Measurements from ENCODE around the gene SMIM33.
"Not testable (repeated sequence)": the region's sequence is repeated elsewhere in the genome, so short reads cannot be mapped to it uniquely, and the experiment has no call there.

Gene SMIM33

DNA sequence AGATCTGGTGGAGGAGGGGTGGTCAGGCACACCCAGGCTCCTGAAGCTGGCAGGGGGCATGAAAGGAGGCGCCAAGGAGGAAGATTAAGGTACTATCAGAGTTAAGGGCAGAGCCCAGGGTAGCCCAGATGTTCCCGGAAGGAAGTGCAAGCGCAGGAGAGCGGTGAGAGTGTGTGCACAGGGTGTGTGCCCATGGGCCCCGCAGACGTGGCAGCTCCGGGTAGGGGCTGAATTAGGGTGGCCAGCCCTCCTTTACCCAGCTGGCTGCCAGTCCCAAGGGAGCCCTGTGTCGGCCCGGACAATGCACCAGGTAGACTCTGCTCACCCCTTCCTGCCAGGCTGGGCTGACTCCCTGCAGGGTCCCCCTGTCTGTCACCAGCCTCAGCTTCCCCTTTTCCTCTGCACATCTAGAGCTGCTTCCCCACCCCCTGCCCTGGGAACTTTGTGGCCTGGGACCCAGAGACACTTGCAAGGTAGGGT is at the start of gene SMIM33:
SMIM33 (plus strand) TSS at position 184 of the 480 bp plus-strand sequence; CDS start at position 302, 118 bp downstream.
- DNase-seq, result no peak

DNA sequence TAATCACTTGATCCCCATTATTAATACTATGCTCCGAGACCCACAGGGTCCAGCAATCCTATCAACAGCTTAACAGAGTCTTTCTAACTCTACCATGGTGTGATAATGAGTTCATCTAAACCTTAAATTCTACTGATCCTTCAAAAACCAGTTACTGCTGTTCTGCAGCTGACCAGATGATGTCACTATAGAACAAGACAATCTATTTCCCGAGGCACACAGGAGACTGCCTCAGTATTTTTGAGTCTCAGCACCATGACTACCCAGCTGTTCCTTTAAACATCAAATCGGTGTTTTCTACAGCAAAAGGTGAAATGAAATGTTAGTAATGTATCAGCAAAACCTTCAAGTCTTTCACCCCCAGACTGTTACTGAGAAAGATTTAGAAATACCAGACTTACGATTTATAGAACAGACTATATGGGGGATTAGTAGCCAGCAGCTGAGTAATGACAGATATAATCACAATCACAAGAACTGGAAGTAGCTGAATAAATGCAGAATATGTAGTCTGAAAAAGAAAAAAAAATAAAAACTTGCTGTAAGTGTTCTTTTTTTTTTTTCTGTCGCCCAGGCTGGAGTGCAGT is 48.4 kb upstream of the SMIM33 start:
- DNase-seq, result peak in 3 of 14 donors; percentile 10 to 27 (median 20)

DNA sequence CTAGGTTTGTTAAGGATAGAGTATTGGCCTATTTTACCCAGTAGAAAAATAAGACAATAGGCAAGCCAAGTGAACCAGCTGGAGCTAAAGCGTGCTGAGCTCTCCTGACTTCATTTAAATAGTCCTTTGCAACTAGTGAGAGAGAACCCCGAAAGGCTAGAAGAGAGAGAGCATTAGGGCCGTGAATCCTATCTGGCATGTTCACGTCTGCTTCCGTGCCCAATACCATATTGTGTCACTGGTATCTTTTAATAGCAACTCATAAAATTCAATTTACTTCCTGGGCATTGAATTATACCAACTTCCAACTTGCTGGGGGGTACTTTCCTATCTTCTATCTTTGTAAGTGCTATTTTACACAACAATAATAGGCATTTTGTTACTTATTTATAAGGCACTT is 45.3 kb upstream of the SMIM33 start:
- DNase-seq, result no peak

DNA sequence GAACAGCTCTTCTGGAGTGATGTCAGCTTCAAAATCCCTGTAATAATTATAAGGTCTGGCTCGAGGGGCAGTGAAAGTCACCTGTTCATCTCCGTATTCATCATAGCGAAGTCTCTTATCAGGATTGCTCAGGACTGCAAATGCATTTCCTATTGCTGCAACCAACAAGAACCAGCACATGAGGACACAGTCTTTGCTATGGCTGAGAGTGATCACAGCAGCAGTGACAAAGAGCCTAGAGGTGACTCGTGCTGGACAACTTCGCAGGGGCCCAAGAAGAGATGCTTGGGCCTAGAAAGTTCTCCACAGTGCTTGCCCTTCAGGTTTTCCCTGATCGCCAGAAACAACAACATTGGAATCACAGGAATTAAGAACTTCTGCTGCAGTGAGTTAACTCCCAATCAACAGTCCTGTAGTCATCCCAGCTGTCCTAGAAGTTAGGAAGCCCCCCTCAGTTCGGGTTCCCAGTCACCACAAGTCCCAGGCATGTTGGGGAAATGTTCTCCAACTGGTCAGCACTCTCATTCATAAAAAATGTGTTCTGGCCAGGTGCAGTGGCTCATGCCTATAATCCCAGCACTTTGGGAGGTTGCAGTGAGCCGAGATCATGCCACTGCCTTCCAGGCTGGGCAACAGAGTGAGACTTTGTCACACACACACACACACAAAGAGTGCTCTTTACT is 44.5 kb upstream of the SMIM33 start:
- no peak for DNase-seq

DNA sequence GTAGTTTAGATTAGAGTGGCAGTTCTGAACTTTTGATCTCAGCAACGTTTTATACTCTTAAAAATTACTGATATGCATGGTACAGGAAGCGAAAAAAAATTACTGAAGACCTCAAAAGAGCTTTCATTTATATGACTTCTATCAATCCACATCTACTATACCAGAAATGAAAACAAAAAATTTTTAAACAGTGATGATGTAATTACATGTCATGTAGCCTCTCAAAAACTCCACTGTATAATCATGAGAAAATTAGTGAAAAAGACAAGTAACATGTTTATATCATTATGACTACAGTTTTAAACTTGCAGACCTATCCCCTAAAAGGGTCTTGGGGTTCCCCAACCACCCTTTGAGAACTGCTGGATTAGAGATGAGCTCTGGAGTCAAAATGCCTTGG is 40.8 kb upstream of the SMIM33 start:
- no peak for DNase-seq

DNA sequence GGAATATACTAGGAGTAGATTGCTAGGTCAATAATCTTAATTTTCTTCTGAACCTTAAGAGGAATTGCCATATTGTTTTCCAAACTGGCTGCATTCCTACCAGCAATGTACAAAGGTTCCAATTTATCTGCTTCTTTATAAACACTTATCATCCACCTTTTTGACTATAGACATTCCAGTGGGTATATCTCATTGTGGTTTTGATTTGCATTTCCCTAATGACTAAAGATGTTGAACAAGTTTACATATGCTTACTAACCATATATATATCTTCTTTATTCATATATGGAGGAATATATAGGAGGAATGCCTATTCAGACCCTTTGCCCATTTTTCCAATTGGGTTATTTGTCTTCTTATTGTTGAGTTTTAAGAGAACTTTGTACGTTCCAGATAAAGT is 39.1 kb upstream of the SMIM33 start:
- DNase-seq, result no peak

DNA sequence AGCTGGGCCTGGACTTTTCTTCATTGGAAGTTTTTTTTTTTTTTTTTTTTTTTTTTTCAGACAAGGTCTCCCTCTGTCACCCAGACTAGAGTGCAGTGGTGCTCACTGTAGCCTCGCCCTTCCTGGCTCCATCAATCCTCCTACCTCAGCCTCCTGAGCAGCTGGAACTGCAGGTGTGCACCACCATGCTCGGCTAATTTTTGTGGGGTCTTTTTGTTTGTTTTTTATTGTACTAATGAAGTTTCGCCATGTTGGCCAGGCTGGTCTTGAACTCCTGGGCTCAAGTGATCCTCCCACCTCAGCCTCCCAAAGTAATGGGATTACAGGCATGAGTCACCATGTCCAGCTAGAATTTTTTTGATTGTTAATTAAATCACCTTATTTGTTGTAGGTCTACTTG is 35.1 kb upstream of the SMIM33 start:
- DNase-seq, result no peak

DNA sequence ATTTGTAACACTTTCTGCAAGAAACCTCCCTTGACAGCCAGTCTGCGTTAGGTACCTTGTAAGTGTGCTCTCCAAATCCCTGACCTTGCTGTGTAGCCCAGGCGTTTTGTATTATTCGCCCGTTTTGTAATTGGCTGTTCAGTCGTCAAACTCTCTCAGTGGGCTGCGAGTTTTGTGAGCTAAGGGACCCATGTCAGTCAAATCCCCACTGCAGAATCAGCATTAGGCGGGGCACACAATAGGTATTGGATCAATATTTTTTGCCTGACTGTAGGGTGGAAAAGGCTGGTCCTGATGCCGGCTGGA is 32.1 kb upstream of the SMIM33 start:
- peak in 1 of 14 donors; percentile 35 for DNase-seq

DNA sequence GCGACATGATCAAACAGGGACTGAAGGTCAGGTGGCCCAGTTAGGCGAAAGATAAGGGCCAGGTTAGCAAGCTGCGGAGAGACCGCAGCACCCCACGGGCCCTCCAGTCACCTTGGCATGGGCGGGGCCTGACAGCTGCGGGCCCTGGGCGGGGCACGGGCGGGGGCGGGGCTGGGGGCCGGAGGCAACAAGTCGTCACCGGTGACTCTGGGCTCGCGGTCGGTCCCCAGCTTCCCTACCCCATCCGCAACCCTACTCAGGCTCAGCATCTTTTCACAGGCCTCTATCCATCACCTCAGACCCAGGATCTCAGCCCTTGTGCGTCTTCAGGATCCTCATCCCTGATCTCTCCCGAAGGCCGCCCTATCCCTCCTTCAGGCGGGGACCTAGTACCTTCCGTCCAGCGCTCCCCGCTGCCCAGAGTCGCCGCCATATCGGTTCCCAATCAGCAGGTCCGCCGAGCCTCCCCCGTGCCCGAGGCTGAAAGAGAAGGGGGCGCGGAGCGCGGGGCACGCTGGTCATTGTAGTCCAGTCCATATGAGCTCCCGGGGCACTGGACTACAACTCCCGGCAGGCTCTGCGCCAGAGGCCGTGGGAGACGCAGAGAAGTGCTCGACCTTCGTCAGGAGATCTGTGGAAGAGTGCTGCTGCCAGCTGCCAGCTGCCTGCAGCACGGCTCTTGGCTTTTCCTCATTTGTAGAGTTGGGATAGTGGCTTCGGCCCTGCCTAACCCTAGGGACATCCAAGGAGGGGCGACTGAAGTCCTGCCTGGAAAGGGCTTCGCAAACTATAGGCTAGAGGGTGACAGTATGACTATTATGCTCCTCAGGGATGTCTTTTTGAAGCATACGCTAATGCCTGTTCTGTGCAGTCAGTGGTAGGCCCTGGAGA is 31.5 kb upstream of the SMIM33 start, which contains the start of gene DNAJC18:
DNAJC18 (minus strand) TSS at position 513 of the 891 bp plus-strand sequence; CDS start at position 433, 80 bp downstream.
- peak; percentile 32 to 94 (median 88) for DNase-seq

DNA sequence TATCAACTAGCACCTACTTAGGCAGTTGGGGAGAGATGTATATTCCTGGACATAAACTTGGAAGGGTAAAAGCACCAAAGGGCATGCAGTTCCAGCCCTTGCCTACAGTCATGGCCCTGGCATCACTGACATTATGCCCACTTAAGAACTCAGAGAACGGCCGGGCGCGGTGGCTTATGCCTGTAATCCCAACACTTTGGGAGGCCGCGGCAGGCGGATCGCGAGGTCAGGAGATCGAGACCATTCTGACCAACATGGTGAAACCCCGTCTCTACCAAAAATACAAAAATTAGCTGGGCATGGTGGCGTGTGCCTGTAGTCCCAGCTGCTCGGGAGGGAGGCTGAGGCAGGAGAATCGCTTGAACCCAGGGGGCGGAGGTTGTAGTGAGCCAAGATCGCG is 30.4 kb upstream of the SMIM33 start:
- not testable (repeated sequence) for DNase-seq

DNA sequence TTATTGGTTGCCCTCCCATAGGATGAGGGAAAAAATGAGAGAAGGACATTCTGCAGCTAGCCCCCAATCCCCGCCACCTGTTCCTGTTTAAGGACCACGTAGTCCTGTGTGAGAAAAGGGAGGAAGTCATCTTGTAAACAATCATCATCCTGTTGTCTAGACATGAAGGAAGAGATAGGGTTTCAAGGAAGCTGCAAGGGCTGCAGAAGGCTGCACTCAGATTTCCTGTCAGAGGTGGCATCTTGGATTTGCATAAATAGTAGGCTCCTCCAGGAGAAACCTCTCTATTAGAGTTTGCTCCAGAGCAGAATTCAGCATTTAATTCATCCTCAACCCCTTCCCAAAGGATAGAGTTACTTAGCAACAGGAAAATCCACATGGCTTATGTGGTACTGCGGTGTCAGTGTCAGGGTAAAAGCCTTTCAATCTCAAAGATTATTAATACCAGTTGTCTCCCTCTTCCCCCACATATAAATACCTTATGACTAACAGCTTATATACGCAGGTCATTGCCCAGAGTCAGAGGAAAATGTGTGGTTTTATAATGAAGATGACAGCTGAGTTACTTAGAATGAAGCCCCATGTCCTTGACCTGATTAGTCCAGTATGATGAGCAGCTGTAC is 26.9 kb upstream of the SMIM33 start:
- no peak for DNase-seq

DNA sequence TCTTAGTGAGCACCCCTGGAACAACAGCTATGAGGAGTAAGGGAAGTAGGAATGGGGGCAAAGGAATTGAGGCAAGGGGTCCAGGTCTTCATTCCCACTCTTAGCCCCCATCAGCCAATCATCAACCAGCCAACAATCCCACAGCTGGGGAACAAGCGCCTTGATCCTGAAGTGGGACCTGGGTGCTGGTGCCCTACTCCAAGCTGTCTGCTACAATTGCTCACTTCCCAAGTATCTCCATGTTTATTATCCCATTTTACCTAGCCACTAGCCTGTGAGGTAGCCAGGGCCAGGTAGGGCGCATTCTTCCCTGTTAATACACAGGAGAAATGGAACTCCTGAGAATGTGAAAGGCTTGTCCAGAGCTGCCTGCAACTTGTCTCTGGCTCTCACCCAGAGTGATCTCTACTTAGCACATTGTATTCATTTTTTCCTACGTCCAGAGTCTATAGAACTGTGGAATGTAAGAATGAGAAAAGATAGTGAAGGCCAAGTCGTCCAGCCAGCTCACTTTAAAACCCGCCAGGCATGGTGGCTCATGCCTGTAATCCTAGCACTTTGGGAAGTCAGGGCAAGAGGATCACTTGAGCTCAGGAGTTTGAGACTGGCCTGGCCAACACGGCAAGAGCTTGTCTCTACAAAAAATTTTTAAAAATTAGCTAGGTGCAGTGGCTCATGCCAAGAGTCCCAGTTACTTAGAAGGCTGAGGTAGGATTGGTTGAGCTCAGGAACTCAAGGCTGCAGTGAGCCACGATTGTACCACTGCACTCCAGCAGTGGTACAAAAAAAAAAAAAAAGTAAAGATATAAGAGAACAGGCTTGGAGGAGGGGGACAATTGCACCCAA is 25.3 kb upstream of the SMIM33 start:
- no peak for DNase-seq

DNA sequence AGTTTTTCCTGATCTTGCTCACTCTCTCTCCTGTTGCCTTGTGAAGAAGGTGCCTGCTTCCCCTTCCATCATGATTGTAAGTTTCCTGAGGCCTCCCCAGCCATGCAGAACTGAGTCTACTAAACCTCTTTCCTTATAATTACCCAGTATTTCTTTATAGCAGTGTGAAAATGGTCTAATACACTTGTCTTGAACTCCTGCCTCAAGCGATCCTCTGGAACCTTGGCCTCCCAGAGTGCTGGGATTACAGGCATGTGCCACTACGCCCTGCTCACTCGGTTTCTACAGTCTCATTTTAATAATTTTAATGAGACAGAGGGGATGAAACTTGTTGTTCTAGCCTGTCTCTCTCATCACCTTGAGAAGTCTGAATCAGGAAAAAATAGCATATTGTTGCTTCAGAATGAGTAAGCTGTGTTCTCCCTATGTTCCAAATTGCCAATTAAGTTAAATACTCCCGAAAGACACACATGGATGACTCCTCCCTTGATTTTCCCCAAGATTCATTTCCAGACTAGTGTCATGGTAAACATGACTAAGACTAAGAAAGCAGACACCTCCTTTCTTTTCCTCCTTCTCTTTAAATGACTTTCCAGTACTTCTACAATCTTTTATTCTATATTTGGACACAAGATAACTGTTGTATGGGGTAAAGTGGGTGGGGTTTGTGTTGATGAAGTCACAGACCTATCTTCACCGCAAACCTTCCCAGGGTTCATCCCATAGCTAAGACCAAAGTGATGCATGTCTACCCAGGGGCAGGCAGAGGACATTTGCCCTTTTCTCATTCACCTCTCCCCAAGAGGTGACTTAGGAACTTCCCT is 23.6 kb upstream of the SMIM33 start:
- no peak for DNase-seq

DNA sequence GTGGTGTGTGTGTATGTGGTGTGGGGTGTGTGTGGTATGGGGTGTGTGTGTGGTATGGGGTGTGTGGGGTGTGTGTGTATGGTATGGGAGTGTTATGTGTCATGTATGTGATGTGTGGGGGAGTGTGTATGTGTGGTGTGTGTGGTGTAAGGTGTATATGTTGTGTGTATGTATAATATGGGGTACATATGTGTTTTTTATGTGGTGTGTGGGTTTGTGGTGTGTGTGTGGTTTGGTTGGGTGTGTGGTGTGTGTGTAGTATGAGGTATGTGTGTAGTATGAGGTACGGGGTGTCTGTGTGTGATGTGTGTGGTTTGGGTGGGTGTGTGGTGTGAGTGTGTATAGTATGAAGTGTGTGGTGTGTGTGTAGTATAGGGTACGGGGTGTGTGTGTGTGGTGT is 19.6 kb upstream of the SMIM33 start:
- no peak for DNase-seq

DNA sequence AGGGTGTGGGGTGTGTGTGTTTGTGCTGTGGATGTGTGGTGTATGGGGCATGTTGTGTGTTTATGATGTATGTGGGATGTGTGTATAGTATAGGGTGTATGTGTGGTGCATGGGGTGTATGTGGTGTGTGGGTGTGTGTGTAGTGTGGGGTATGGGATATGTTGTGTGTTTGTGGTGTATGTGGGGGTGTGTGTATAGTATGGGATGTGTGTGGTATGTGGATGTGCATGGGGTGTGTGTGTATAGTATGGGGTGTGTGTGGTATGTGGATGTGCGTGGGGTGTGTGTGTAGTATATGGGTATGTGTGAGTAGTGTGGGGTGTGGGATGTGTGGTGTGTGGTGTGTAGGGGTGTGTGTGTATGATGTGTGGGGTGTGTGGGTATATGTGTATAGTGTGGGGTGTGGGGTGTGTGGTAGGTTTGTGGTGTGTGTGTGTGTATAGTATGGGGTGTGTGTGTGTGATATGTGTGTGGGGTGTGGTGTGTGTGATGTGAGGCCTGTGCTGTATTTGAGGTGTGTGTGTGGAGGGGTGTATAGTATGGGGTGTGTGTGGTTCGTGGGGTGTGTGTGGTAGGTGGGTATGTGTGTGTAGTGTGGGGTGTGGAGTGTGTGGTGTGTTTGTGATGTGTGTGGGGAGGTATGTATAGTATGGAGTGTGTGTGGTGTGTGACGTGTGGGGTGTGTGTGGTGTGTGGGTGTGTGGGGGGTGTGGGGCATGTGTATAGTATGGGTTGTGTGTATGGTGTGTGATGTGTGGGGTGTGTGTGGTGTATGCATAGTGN is 18.7 kb upstream of the SMIM33 start:
- DNase-seq, result no peak

DNA sequence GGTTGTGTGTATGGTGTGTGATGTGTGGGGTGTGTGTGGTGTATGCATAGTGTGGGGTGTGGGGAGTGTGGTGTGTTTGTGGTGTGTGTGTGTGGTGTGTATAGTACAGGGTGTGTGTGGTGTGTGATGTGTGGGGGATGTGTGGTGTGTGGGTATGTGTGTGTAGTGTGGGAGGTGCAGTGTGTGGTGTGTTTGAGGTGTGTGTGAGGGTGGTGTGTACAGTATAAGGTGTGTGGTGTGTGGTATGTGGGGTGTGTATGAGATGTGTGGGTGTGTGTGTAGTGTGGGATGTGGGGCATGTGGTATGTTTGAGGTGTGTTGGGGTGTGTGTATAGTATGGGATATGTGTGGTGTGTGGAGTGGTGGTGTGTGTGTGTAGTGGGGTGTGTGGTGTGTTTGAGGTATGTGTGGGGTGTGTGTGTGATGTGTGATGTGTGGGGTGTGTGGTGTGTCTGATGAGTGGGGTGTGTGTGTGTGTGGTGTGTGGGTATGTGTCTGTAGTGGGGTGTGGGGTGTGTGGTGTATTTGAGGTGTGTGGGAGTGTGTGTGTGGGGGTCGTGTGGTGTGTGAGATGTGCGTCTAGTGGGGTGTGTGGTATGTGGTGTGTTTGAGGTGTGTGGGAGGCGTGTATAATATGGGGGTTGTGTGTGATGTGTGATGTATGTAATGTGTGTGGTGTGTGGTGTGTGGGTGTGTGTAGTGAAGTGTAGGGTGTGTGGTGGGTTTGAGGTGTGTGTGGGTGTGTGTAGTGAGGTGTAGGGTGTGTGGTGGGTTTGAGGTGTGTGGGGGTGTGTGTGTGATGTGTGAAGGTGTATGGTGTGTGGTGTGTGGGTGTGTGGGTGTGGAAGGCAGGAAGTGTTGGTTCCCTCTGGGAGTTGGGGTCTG is 16.9 kb upstream of the SMIM33 start:
- no peak for DNase-seq

DNA sequence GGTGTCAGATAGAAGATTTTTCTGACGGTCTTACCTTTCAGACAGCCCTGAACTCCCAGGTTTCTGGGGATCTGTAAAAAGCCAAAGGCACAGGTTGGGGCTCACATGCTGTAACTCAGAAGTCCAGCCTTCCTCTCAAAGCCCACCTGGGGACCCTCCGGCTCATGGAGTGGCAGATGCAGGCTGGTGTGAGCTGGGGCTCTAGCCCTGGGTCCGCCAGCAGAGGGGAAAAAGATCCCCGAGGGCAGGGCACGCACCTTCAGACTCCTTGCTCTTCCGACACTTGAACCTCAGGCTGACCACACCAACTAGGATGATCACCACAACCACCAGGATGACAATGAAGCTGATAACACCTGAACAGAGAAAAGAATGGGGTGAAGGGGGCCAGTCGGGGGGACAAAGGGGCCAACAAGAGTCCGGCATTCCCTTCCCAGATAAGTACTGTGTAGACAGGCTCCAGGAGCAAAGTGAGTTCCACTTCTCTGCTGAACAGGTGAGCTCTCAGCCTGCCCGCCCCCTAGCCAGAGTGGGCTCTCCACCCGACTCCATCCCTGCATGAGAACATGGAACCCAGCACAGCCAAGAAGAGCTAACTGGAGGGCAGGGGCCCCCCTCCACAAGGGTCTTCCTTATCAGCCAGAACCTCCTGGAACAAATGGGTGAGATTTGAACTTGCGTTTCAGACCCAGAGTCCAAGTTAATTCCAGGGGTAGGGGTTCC is 16.1 kb upstream of the SMIM33 start:
- DNase-seq, result no peak

DNA sequence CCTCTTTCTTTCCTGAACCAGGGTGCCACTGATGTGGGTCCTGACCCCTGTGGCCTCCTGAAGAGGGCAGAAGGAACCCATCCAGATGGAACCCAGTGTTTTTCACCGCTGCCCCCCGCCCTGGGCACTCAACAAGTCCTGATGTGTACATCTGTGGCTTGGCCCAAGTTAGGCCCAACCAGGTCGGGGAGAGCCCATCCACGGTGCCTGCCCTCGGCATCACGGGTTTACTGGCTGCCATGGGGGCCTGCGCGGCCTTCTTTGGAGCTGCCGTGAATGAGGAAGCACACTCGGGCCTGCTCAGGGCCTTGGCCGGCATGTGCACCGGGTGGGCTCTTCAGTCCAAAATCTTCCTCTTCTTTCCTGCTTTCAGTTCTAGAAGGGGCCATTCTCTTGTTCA is 14.0 kb upstream of the SMIM33 start:
- peak in 1 of 14 donors; percentile 31 for DNase-seq

Measured in C1 segment of cervical spinal cord (tissue), 14 donors.